ENCODE measurements around the gene MAPK7. TPM values are rescaled to one million over a fixed set of nuclear protein-coding genes. Genes with fewer than 3 reads are reported as not detected.
A peak's percentile ranks its signal among the peaks of the same experiment; 100 is the strongest.

Gene MAPK7
- total and polyA plus RNA-seq, 10 of the 15 experiments (the other 5 are each of a cell fraction or from before 2014, with no cell fraction given), result 0.37 to 13.5 (median 5.6) TPM

- Histone ChIP-seq H3K4me3 (no peak overlapping the region), H4K20me1 (ENCODE audit: control insufficient read depth, insufficient read depth) (no peaks in the 10 kb centered on the region), H3K79me2 (ENCODE audit: control insufficient read depth, insufficient read depth, low read length) (no peaks in the 10 kb centered on the region), H3K9me3 (replicated peaks; ENCODE audit: control insufficient read depth, insufficient read depth, low read length) (no peaks in the 10 kb centered on the region), H3K36me3 (ENCODE audit: control insufficient read depth in 2 of 2, insufficient read depth in 2 of 2, low read length in 1 of 2) (no peaks in the 10 kb centered on the region), H3K4me2 (ENCODE audit: control insufficient read depth, insufficient read depth) (no peak overlapping the region), H3K9ac (ENCODE audit: control insufficient read depth, insufficient read depth, low read length) (no peak overlapping the region), H3K27ac (ENCODE audit: control insufficient read depth, insufficient read depth) (no peak overlapping the region), H3K27me3 (replicated peaks in 1 of 2; ENCODE audit: control insufficient read depth in 2 of 2, insufficient read depth in 2 of 2, low read length in 1 of 2) (no peaks in the 10 kb centered on the region; a peak in 2 of 4 replicates), H2AFZ (ENCODE audit: control insufficient read depth, low read depth, low read length) (no peak overlapping the region), H3K4me1 (ENCODE audit: control insufficient read depth, insufficient read depth, low read length) (peaks cover 5% of the 10 kb centered on the region)
- RAD21 ChIA-PET (ENCODE audit: unreplicated experiment), result no interaction called here
- FAIRE-seq (no peak), DNase-seq (ENCODE audit: low read depth, low spot score) (no peak), ATAC-seq (peak; percentile 44)
- SMC1A ChIA-PET (ENCODE audit: uncharacterized antibody, unreplicated experiment), result interaction anchor here (0.8 kb wide), 1 partner anchor 30 kb away, joined by 3 read pairs; the partner anchor contains the start of gene B9D1
- TF ChIP-seq ZNF384 (IDR thresholded peaks at IDR 0.05; ENCODE audit: borderline replicate concordance, low read depth, low read length) (no peak), IKZF1 (conservative IDR thresholded peaks at IDR 0.05) (0 out of 2 replicates have a peak, but pooled peaks have one; percentile 16), E4F1 (IDR thresholded peaks at IDR 0.05; ENCODE audit: borderline replicate concordance, partially characterized antibody) (no peak), EED (IDR thresholded peaks at IDR 0.05; ENCODE audit: low read depth) (0 out of 2 replicates have a peak, but pooled peaks have one; percentile 25)
- CTCF ChIA-PET, result no interaction called here
- WGBS (ENCODE audit: insufficient coverage, insufficient replicate concordance, low lambda C conversion rate, missing lambda C conversion rate), result 29% methylated on average over 6 of the region's 6 CpGs
- POLR2A ChIA-PET, result no interaction called here
- in situ Hi-C loops (cut with MboI), result no loop called here
- intact Hi-C loops (cut with micrococcal nuclease; ENCODE audit: unreplicated experiment), result no loop called here
- BruUV-seq (replicated peaks), result no TSS peak
These were observed 45.7 kb upstream of the MAPK7 start for GRCh38 chr17:19332371-19333131.
